Astrocyte (in vitro differentiated cells and primary cell): Measurements from ENCODE around the gene PAFAH1B1. TPM values are rescaled to one million over a fixed set of nuclear protein-coding genes. Genes with fewer than 3 reads are reported as not detected.

Source experiments
- DNase-seq: peaks from one replicate; pipeline ENCODE4 v3.0.0-alpha.2; 2010; ENCODE audit warnings: low read depth
- FAIRE-seq: peaks from 2 replicates; lab custom pipeline; 2011; peaks lifted over from hg19 to GRCh38; lab: Jason Lieb, UNC
- H2AFZ ChIP-seq: 2 replicates; pipeline ENCODE4 v1.6.0; 2012; ENCODE audit warnings: low read depth, low read length, inconsistent platforms
- H3K27ac ChIP-seq: 2 replicates; pipeline ENCODE4 v1.5.1; 2011; ENCODE audit warnings: low read depth, low read length, inconsistent platforms
- H3K27me3 ChIP-seq: 2 replicates; pipeline ENCODE4 v1.6.0; 2011; ENCODE audit warnings: low read length, inconsistent platforms; ENCODE audit not compliant: insufficient read depth
- H3K36me3 ChIP-seq: 2 replicates; pipeline ENCODE4 v1.5.1; 2011; ENCODE audit warnings: low read length, inconsistent platforms; ENCODE audit not compliant: insufficient read depth
- H3K4me1 ChIP-seq: 2 replicates; pipeline ENCODE4 v1.5.1; 2011; ENCODE audit warnings: low read length, inconsistent platforms; ENCODE audit not compliant: insufficient read depth
- H3K4me2 ChIP-seq: 2 replicates; pipeline ENCODE4 v1.6.0; 2012; ENCODE audit warnings: low read length, inconsistent platforms
- H3K4me3 ChIP-seq: 2 replicates; pipeline ENCODE4 v1.5.1; 2011; ENCODE audit warnings: low read depth, mild to moderate bottlenecking, low read length, inconsistent platforms; ENCODE audit not compliant: insufficient read depth
- H3K79me2 ChIP-seq: 2 replicates; pipeline ENCODE4 v1.6.0; 2012; ENCODE audit warnings: mild to moderate bottlenecking, low read length, inconsistent platforms; ENCODE audit not compliant: insufficient read depth
- H3K9ac ChIP-seq: 2 replicates; pipeline ENCODE4 v1.6.0; 2012; ENCODE audit warnings: mild to moderate bottlenecking, low read length, inconsistent platforms
- H3K9me3 ChIP-seq: 2 replicates; pipeline ENCODE4 v1.5.1; 2012; ENCODE audit warnings: low read depth, mild to moderate bottlenecking, low read length, inconsistent platforms; ENCODE audit not compliant: insufficient read depth
- H4K20me1 ChIP-seq: 2 replicates; pipeline ENCODE4 v1.6.0; 2012; ENCODE audit warnings: low read length, inconsistent platforms; ENCODE audit not compliant: insufficient read depth
- H3K27ac Mint-ChIP-seq: one replicate; pipeline ENCODE4 v1.8.0; 2021; ENCODE audit warnings: mild to moderate bottlenecking, mixed read lengths; ENCODE audit not compliant: unreplicated experiment
- H3K27me3 Mint-ChIP-seq: one replicate; pipeline ENCODE4 v1.8.0; 2021; ENCODE audit warnings: low read depth, mixed read lengths; ENCODE audit not compliant: unreplicated experiment
- H3K36me3 Mint-ChIP-seq: one replicate; pipeline ENCODE4 v1.8.0; 2021; ENCODE audit warnings: low read depth, mixed read lengths; ENCODE audit not compliant: unreplicated experiment
- H3K4me1 Mint-ChIP-seq: one replicate; pipeline ENCODE4 v1.8.0; 2021; ENCODE audit warnings: low read depth, mixed read lengths; ENCODE audit not compliant: unreplicated experiment
- H3K4me3 Mint-ChIP-seq: one replicate; pipeline ENCODE4 v1.8.0; 2021; ENCODE audit warnings: mild to moderate bottlenecking, moderate library complexity, mixed read lengths; ENCODE audit not compliant: unreplicated experiment
- H3K9me3 Mint-ChIP-seq: one replicate; pipeline ENCODE4 v1.8.0; 2021; ENCODE audit warnings: mild to moderate bottlenecking, mixed read lengths; ENCODE audit not compliant: unreplicated experiment
- EZH2 ChIP-seq: IDR thresholded peaks from 2 replicates; pipeline ENCODE4 v1.6.1; 2012; ENCODE audit warnings: mild to moderate bottlenecking, low read length, inconsistent platforms; ENCODE audit not compliant: insufficient read depth
- total RNA-seq: library from RNA; stranded (reverse); gene quantifications from 2 replicates; pipeline ENCODE4 v1.2.1, GENCODE V29; 2021
- TF ChIP-seq, protein P1 (sequence below): IDR thresholded peaks from 2 replicates; pipeline ENCODE4 v1.5.1; 2011; ENCODE audit warnings: low read depth, mild to moderate bottlenecking, inconsistent platforms, low read length, moderate library complexity; ENCODE audit not compliant: insufficient read depth

The PAFAH1B1 gene
- total RNA-seq, 1 donor from 2014 or later = 195 TPM

GRCh38 chr17:2690165-2691068 lies 97.0 kb downstream of the PAFAH1B1 start:
- no peaks in the 10 kb centered on the region for H3K36me3 ChIP-seq
- no peaks in the 10 kb centered on the region for H3K79me2 ChIP-seq
- H3K27ac Mint-ChIP-seq = no peak overlapping the region
- H4K20me1 ChIP-seq = peaks cover 27% of the 10 kb centered on the region
- H3K27me3 Mint-ChIP-seq = no peaks in the 10 kb centered on the region
- no peaks in the 10 kb centered on the region for H3K9me3 ChIP-seq
- peaks cover 7% of the 10 kb centered on the region for H3K4me1 ChIP-seq
- H3K4me3 Mint-ChIP-seq = no peak overlapping the region
- H3K36me3 Mint-ChIP-seq = peaks cover 7% of the 10 kb centered on the region
- DNase-seq = no peak
- no peaks in the 10 kb centered on the region for H3K9me3 Mint-ChIP-seq
- H3K27ac ChIP-seq = no peak overlapping the region
- no peak for FAIRE-seq
- TF ChIP-seq, protein P1, sequence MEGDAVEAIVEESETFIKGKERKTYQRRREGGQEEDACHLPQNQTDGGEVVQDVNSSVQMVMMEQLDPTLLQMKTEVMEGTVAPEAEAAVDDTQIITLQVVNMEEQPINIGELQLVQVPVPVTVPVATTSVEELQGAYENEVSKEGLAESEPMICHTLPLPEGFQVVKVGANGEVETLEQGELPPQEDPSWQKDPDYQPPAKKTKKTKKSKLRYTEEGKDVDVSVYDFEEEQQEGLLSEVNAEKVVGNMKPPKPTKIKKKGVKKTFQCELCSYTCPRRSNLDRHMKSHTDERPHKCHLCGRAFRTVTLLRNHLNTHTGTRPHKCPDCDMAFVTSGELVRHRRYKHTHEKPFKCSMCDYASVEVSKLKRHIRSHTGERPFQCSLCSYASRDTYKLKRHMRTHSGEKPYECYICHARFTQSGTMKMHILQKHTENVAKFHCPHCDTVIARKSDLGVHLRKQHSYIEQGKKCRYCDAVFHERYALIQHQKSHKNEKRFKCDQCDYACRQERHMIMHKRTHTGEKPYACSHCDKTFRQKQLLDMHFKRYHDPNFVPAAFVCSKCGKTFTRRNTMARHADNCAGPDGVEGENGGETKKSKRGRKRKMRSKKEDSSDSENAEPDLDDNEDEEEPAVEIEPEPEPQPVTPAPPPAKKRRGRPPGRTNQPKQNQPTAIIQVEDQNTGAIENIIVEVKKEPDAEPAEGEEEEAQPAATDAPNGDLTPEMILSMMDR = no peak
- no peak for TF ChIP-seq EZH2
- no peak overlapping the region for H2AFZ ChIP-seq
- no peak overlapping the region for H3K9ac ChIP-seq
- peaks cover 15% of the 10 kb centered on the region for H3K4me1 Mint-ChIP-seq
- no peak overlapping the region for H3K4me3 ChIP-seq
- H3K27me3 ChIP-seq = no peaks in the 10 kb centered on the region
- H3K4me2 ChIP-seq = no peak overlapping the region

GRCh38 chr17:2691069-2691871 lies 97.8 kb downstream of the PAFAH1B1 start:
- H3K4me1 Mint-ChIP-seq = peaks cover 15% of the 10 kb centered on the region
- TF ChIP-seq EZH2 = no peak
- TF ChIP-seq, protein P1 = no peak
- Histone ChIP-seq H3K27me3 (no peaks in the 10 kb centered on the region), H3K4me3 (no peak overlapping the region), H4K20me1 (peaks cover 21% of the 10 kb centered on the region), H3K36me3 (no peaks in the 10 kb centered on the region), H3K4me2 (no peak overlapping the region), H3K79me2 (no peaks in the 10 kb centered on the region), H3K4me1 (peaks cover 7% of the 10 kb centered on the region), H2AFZ (no peak overlapping the region), H3K9ac (no peak overlapping the region), H3K9me3 (no peaks in the 10 kb centered on the region), H3K27ac (no peak overlapping the region)
- no peaks in the 10 kb centered on the region for H3K9me3 Mint-ChIP-seq
- no peak overlapping the region for H3K27ac Mint-ChIP-seq
- no peaks in the 10 kb centered on the region for H3K27me3 Mint-ChIP-seq
- peaks cover 7% of the 10 kb centered on the region for H3K36me3 Mint-ChIP-seq
- no peak for DNase-seq
- FAIRE-seq = no peak
- H3K4me3 Mint-ChIP-seq = no peak overlapping the region
